ENCODE data around the gene KISS1.
A peak's percentile ranks its signal among the peaks of the same experiment; 100 is the strongest.
"Not testable (repeated sequence)": the region's sequence is repeated elsewhere in the genome, so short reads cannot be mapped to it uniquely, and the experiment has no call there.

KISS1 gene, protein sequence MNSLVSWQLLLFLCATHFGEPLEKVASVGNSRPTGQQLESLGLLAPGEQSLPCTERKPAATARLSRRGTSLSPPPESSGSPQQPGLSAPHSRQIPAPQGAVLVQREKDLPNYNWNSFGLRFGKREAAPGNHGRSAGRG

GRCh38 chr1:204196068-204196795 lies at the start of gene KISS1:
Gene KISS1, minus strand, starts transcription at chr1:204196491. Its CDS starts 3,615 bp downstream, at chr1:204192876.
- no peak for DNase-seq (ENCODE audit: low read depth)

GRCh38 chr1:204242920-204243319 lies 46.6 kb upstream of the KISS1 start:
- no peak for DNase-seq (ENCODE audit: low read depth)

- no peak for DNase-seq (ENCODE audit: low read depth)
Observed at GRCh38 chr1:204241914-204242313, 45.6 kb upstream of the KISS1 start.

GRCh38 chr1:204241050-204241449 lies 44.8 kb upstream of the KISS1 start:
- DNase-seq (ENCODE audit: low read depth), result peak; percentile 10

GRCh38 chr1:204240233-204240632 lies 43.9 kb upstream of the KISS1 start:
- DNase-seq (ENCODE audit: low read depth), result no peak

GRCh38 chr1:204239401-204239800 lies 43.1 kb upstream of the KISS1 start:
- not testable (repeated sequence) for DNase-seq (ENCODE audit: low read depth)

DNA sequence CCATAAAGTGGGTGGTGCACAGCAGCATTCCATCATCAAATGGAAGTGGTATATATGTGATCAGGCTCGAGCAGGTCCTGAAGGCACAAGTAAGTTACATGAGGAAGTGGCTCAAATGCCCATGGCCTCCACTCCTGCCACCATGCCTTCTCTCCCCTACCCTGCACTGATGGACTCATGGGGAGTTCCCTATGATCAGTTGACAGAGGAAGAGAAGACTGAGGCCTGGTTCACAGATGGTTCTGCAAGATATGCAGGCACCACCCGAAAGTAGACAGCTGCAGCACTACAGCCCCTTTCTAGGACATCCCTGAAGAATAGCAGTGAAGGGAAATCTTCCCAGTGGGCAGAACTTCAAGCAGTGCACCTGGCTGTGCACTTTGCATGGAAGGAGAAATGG lies 42.2 kb upstream of the KISS1 start:
- not testable (repeated sequence) for DNase-seq (ENCODE audit: low read depth)

DNA sequence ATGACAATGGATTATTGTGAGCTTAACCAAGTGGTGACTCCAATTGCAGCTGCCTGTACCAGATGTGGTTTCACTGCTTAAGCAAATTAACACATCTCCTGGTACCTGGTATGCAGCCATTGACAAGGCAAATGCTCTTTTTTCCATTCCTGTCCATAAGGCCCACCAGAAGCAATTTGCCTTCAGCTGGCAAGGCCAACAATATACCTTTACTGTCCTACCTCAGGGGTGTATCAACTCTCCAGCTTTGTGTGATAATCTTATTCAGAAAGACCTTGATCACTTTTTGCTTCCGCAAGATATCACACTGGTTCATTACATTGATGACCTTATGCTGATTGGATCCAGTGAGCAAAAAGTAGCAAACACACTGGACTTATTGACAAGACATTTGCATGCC lies 41.2 kb upstream of the KISS1 start:
- DNase-seq (ENCODE audit: low read depth), result not testable (repeated sequence)

DNA sequence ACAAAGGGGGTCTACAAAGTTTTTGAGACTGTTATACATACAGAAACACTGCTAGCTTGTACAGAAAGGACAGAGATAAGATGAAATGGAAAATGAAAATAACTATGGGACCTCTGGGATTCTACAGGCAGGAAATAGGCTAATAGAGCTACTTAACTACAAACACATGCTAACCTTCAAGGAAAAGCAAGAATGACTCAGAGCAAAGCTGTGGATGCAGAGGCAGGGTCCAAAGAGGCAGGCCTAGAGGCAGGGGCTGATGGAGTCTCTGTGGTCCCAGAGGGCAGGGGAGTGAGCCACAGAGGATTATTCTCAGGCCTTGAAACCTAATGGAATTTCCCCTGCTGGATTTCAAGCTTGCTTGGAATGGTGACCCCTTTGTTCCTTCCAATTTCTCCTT lies 36.2 kb upstream of the KISS1 start:
- DNase-seq (ENCODE audit: low read depth), result peak; percentile 14

DNA sequence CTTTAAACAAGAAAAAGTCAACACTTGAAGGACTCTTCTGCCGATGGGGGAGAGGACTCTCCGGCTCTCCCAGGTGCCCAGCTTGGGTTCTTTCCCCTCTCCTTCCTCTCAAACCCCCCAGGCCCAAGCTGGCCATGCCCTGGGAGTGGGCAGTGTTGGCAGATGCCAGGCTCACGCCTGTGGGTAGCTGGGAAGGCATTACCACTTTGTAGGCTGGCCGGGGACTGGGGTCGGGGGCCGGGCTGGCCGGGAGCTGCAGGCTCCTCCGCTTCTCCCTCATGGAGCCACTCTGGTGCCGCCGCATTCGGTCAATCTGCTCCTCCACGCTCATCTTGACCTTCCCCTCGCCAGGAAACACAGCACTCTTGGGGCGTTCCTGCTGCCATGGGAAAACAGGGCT lies 33.9 kb upstream of the KISS1 start:
- DNase-seq (ENCODE audit: low read depth), result no peak

GRCh38 chr1:204228896-204229295 lies 32.6 kb upstream of the KISS1 start:
- no peak for DNase-seq (ENCODE audit: low read depth)

DNA sequence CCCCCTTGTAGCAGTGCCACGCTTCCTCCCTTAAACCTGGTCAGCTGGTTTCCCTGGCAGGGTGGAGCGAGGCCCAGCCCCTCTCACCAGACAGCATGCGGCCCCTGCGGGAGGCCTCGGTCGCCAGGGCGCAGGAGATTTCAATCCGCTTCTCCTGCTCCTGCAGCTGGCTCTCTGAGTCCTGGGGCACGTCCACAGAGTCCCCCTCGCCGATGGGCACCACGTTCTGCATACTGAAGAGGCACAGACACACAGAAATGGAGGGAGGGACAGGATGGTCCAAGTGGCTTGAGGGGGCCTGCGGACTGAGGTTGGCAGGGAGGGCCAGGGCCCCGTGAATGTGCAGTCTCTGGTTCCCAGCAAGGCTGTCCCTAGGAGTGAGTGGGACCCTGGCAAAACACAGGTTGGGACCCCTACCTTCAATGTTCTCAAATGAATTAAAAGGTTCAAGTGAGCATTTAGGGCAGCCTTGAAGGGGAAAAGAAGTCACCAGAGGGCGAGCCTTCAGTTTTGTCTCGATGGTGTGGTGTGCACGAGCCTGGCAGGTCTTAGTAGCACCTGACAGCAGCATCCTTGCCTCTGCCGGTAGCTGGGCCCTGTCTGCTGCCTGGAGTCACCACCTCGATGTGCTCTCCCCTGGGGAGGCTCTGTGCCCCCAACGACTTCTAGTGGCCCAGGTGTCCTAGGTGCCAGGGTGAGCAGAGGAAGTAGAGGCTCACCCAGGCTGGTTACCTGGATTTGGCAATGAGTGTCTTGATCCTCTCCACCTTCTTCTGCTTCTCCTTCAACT lies 31.9 kb upstream of the KISS1 start:
- no peak for DNase-seq (ENCODE audit: low read depth)

GRCh38 chr1:204227351-204227750 lies 31.1 kb upstream of the KISS1 start:
- no peak for DNase-seq (ENCODE audit: low read depth)

DNA sequence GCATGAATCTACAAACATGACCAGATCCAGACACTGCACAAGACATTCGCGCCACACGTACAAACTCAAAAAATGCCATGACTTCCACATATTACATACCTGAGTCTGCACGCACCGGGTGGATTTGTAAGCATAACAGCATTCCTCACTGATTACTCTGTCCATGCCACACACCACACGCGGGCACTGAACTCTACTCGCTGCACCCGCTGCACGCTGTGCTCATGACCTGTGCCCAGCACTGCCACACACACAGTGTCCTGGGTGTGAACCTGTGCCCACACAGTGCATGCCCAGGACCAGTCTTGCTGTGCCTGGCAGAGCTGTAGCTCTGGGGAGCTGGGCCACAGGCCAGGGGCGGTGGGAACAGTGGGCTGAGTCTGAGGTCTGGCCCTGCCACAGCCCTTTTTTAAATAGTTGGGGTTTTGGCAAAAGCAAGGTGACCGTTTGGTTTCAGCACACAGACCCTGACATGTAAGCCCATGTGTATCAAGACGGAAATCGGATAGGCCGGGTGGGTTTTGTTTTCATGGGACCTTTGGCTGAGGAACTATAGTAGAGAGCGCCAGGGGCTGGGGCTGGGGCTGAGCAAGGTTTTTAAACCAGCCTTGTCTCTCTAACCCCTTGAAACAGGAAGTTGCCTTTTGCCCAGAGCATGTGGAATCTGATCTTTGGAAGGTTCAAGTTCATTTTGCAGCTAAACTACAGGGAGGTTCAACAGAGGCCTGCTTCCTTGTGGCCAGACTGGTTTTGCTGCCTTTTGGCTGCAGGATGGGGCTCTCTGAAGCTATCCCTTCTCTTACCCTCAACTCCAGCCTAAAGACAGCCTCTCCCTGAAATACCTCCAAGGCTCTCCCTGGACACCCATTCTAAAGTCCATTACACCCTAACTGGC lies 29.8 kb upstream of the KISS1 start:
- DNase-seq (ENCODE audit: low read depth), result peak; percentile 47

DNA sequence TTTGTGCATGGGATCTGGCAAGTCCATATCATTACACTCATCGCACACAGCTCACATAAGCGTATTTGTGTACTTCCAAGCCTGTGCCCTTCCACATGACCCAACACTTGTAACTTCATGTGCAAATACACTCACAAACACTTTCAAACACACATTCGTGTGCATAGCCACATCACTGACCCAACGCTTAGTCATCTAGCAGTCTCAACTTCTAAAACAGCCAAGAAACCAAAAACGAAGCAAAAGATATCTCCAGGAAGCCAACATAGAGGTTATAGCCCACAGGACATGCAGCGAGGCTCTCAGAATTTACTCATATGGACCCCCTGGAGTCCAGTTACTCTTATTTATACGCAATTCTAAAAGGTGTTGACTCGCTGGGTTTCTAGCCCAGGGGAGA lies 28.4 kb upstream of the KISS1 start:
- no peak for DNase-seq (ENCODE audit: low read depth)

DNA sequence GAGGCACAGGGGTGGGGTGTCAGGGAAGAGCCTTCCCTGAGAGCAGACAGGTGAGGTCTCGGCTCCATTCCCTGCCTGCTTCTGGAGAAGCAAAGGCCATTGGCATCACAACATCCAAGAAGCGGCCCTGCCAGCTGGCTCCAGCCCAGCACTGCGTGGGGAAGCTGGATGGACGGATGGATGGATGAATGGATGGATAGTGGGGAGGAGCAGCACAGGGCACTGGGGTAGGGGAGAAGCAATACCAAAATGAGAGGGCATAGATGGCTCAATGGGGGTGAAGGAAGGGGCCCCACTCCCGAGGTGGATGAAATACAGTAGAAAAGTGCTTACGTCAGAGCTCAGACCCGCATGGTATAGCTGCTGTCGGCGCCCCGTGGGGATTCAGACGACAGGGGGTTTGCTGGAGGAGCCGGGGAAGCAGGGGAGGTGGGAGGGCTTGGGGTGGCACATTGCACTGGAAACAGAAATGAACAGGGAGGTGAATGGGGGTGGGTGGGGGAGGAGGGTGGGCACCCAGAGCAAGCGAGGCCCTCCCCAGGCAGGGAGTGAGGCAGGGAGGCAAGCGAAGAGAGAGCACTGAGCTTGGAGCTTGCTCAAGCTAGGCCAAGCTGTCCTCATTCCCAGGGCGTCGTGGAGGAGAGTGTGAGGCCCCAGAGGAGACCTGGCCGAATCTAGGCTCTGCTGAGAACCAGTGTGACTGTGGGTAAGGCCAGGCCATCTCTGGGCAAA lies 27.0 kb upstream of the KISS1 start:
- DNase-seq (ENCODE audit: low read depth), result no peak

DNA sequence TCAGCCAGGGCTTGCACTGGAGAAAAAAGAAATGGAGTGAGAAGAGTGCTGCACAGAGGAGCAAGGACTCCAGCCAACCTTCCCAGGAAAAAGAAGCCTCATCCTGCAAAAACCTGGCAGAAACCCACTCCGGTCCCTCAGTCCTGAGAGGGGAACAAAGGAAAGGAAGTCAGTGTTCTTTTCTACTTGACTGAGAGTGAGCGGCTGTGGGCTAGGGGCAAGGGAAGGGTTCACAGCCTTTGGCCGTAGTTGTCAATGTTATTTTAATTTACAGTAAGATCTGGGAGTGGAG lies 26.4 kb upstream of the KISS1 start:
- no peak for DNase-seq (ENCODE audit: low read depth)

DNA sequence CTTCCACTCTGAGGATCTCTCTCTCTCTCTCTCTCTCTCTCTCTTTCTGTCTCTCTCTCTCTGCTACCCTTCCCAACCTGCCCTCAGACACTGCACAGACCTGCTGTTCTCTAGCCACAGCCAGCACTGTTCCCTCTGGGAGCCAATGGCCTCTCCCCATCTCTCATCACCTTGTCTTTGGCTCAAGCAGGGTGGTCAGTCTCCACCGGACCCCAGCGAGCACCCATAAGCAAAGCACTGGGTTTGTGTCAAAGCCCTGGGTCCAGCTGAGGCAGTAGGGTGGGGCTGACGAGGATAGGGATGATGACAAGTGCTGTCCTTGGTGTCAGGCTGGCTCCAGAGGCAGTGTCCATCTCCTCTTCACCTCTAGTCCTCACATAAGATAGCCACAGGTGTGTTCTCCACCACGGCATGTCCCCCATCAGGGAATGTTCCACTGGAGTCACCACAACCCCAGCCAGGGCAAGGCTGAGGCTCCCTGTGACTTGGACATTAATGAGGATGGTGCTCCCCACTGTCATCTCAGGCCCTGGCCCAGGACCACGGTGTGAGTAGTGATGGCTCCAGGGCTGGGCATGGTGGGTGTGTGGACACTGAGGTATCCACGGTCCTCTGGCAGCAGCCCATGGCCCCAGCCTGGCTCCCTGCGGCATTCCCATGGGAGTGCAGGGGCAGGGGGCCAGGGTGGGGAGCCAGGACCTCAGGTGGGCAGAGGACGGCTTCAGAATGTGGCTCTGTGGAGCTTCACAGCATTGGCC lies 25.9 kb upstream of the KISS1 start:
- DNase-seq (ENCODE audit: low read depth), result no peak

- DNase-seq (ENCODE audit: low read depth), result no peak
Observed at GRCh38 chr1:204221271-204221670, 25.0 kb upstream of the KISS1 start.

- no peak for DNase-seq (ENCODE audit: low read depth)
Observed at GRCh38 chr1:204219971-204220616, 23.8 kb upstream of the KISS1 start.

Measured in amniotic epithelial cell (primary cell).